Activated T-cell treated with anti-CD3 and anti-CD28 coated beads for 1 hour (primary cell): Measurements from ENCODE around the gene HCFC1R1.

ENCODE experiments used
- DNase-seq: peaks from one replicate; pipeline ENCODE4 v3.0.0-alpha.2; 2020; ENCODE audit warnings: low read depth

Gene HCFC1R1

DNA sequence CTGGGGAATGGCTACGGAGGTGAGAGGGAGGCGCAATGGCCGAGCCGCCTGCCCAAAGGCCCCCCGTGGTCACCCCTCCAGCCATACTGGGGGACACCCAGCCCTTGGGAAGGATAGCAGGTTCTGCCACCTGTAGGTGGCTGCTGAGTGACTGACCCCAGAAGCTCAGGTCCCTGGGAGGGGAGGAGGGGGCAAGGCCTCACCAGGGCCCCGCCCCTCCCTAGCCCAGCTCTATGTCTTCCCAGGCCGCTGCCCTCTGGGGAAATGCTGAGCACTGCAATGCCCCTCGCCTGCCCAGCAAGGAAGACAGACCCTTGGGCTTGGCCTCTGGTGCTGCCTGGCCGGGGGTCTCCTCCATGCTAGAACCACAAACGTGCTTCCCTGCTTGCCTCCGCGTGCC, 22.4 kb downstream of the HCFC1R1 start:
- no peak for DNase-seq

DNA sequence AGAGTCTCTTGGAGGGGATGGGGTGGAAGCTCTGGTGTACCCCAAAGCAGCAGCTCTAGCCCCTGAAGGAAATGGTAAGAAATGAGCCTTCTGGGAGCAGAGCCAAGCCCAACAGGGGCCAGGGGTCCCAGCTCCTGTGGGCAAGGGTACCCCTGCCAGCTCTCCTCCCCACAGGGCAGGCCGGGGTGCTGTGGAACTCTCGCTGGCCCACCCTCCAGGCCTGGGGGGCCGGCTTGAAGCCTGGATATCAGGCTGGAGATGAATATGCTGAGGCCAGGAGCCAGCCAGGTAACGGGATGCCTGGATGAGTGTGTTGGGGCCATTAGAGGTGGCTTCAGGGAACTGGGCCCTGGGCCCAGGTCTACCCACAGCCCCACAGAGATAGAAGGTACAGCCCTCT, 23.2 kb downstream of the HCFC1R1 start:
- DNase-seq: no peak

DNA sequence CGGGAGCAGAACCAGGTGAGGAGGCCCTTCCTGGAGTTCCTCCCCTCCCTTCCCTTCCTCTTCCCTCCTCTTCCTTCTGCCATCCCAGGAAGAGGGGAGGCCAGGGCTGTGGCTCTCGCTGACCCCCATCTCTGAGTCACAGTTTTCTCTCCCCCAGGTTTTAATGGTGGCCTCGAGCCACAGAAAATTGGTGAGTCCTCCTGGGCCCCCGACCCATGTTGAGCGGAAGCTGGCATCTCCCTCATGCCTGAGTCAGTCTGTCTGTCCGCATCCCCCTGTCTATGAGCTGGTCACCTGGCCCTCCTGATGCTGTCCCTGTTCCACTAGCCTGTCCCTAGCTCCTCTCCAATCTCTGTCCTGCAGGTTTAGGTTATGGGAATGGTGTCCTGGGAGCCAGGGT, 23.8 kb downstream of the HCFC1R1 start:
- DNase-seq: no peak

GRCh38 chr16:2996298-2996697, 27.4 kb downstream of the HCFC1R1 start:
- DNase-seq: no peak

GRCh38 chr16:2992383-2993081, 31.2 kb downstream of the HCFC1R1 start:
- DNase-seq: no peak

DNA sequence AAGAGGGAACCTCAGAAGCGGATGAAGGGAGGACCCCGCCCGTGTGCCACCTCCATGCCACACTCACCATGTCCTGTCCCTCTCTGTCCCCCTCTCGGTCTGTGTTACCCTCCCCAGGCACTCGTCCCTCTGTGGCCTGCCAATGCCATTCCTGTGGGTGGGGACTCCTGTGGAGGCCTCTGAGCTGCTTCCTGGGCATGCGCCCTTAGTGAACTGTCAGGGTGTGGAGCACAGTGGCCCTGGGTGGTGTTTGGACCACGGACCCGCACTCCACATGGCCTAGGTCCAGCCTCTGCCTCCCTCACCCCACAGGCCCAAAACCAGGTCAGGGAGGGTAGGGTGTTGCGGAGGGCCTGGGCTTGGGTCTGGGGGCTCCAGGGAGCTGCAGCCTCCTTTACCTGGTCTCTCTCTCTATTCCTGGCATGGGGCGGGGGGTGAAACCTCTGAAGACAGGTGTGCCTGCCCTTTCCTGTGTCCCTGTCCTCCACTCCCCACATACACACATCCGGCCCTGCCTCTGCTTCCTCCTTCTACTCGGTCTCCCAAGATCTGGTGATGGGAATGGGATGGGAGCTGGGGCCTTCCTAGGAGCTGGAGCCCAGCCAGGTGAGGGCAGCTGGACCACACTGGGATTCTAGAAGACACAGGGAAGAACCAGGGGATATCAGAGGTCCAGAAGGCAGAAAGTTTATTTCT, 32.0 kb downstream of the HCFC1R1 start:
- DNase-seq: no peak

DNA sequence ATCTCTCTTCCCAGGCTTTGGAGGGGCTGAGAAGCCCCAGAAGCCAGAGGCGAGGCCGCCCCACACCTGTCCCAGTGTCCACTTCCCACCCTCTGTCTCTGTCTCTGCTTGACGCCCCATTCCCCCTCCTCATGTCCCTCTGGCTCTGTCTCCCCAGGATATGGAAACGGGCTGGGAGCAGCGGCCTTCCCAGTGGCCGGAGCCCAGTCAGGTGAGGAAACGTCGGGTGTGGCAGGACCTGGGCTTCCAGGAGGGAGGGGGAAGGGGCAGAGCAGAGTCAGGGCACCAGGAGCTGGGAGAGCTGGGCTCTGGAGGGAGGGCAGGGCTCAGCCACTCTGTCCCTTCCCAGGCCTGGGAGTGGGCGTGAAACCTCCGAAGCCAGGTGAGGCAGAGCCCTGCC, 32.9 kb downstream of the HCFC1R1 start:
- DNase-seq: no peak

- DNase-seq: no peak
These were observed 35.1 kb downstream of the HCFC1R1 start for GRCh38 chr16:2988590-2989099.

GRCh38 chr16:2987833-2988232, 35.9 kb downstream of the HCFC1R1 start:
- DNase-seq: no peak

DNA sequence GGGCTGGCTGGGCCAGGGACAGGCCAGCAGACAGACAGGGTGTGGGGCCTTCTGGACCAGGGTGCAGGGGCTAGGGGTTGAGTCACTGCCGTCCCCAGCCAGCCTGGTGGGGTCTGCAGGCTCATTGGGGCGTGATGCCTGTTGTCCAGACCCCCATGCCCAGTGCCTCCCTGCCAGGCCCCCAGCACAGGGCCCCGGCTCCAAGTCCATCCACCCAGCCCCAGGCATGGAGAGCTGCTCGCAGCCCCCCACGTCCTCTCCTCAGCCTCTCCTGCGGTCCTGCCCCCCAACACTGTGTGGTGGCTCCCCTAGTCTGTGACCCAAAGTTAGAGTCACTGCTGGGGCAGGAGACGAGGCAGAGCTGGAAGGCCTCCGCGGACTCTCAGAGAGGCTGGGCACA, 36.5 kb downstream of the HCFC1R1 start:
- DNase-seq: no peak

DNA sequence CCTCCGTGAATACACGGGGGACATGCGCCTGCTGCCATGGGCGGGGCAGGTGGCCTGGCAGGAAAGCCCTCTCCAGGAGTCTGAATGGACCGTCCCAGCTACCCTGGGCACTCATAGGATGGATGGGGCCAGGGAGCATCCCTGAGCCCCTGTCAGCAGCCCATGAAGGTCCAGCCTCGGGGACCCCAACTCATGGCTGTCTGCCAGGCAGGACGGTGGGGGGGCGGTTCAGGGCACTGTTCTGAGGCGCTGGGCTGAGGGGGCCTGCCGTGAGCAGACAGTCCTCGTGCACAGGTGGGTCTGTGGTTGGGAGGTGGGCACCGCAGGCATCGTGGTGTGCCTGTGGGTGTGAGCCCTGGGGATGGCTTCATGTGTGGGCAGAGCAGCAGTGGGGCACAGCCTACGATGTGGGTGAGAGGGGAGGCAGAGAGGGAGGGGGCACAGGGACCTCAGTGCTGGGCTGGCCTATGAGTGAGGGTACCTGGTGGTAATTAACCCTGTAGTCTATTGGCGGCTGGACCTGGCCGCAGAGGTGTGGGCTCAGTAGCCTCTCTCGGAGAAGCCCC, 37.0 kb downstream of the HCFC1R1 start:
- no peak for DNase-seq

DNA sequence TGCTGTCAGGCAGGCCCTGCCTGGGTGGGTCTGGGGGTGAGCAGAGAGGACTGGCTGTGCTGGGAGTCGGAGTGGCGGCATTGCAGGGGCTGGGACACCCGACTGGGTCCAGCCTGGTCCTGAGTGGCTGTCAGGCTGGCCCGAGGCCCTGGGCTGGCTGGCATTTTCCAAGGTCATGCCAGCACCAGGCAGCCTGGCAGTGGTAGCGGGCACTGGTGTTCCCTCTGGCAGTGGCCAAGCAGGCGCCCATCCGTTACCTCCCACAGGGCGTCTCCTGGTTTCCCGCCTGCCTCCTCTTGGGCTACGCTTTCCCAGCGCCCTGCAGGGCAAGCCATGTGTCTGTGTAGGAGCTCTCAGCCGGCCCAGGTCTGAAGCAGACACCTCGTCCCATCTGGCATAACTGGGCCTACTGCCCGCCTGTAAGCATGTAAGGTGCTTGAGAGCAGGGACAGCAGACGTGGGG, 37.8 kb downstream of the HCFC1R1 start:
- DNase-seq: no peak

- no peak for DNase-seq
These were observed 38.3 kb downstream of the HCFC1R1 start for GRCh38 chr16:2985462-2985861.

- peak; percentile 50 for DNase-seq
These were observed 40.0 kb downstream of the HCFC1R1 start for GRCh38 chr16:2983706-2984136.

DNA sequence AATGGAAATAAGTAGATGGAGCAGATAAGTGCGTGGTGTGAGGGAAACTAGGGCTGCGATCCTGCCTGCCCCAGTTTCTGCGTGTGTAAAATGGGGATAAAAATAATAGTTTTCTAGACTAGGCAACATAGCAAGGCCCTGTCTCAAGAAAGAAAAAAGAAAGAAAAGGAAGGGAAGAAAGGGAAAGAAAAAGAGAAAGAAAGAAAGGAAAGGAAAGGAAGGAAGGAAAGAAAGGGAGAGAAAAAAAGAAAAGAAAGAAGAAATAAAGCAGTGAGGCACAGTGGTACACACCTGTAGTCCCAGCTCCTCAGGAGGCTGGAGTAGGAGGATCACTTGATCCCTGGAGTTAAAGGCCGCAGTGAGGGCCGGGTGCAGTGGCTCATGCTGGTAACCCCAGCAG, 41.3 kb downstream of the HCFC1R1 start:
- no peak for DNase-seq

DNA sequence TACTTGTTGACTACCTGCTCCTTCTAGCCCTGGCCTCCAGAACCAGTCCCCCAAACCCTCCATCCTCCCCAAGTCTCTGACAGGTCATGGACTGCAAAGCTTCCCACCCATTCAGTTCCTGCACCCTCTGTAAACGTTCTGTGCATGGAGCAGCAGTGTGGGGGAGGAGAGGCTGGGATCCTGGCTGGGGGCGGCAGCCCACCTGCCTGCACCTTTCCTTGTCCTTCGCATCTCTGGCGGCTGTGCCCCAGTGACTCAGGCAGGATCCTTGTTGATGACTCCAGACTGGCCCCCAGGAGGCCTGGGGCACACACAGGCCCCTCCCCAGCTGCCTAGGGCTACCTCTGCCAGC, 41.9 kb downstream of the HCFC1R1 start:
- no peak for DNase-seq

DNA sequence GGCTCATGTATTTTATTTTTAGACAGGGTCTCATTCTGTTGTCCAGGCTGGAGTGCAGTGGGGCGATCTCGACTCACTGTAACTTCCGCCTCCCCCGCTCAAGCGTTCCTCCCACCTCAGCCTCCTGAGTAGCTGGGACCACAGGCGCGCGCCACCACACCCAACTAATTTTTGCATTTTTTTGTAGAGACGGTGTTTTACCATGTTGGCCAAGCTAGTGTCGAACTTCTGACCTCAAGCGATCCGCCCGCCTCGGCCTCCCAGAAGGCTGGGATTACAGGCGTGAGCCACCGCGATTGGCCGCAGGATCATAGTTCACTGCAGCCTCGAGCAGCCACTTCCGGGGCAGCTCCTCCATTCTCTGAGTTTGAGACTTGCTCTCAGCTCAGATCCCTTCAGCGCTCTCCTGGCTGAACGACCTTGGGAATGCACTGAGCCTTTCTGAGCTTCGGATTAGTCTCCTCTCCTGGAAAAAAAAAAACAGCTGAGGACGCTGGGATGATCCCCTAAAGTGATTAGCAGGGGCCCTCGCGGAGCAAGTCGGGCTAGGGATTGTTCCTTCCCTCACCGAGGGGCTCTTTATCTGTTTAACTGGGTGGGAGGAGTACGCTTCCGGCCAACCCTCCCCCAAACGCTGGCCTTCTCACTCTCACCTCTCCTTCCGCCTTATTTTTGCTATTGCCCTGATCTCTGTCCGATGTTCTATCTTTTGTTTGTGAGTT, 42.4 kb downstream of the HCFC1R1 start:
- no peak for DNase-seq

- peak; percentile 93 for DNase-seq
These were observed 43.2 kb downstream of the HCFC1R1 start, which contains the start of gene PKMYT1 for GRCh38 chr16:2980227-2981176. PKMYT1 (minus strand) TSS chr16:2980446; CDS start chr16:2979657, 789 bp downstream.

GRCh38 chr16:2979669-2980226, 44.0 kb downstream of the HCFC1R1 start:
- no peak for DNase-seq

DNA sequence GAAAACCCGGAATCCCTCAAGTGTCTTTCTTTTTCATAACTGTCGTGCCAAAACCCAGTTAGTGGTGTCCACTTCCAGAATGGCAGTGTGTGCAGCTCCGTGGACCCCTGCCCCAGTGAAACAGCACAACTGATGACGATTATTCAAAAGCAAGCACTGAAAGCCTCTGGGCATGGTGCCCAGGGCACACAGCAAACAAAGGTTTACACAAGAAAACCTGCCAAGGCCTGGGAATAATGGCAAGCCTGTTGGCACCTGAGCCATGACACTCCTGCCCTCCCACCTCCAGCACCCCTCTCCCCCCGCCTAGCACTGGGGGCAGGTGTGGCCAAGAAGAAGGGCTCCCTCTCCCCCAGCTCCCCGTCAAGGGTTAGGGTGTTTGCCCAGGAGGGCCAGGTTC, 46.3 kb downstream of the HCFC1R1 start:
- no peak for DNase-seq

GRCh38 chr16:2976673-2977072, 47.1 kb downstream of the HCFC1R1 start:
- DNase-seq: no peak
